A673 (cell line): ENCODE measurements around the gene RICTOR.

Experiments
- CTCF ChIP-seq: fragments of 300-800, 200-600 bp; sonication (generic); conservative IDR thresholded peaks from 2 replicates; pipeline ENCODE4 v1.5.1; 2017; ENCODE audit warnings: low read depth, mild to moderate bottlenecking, antibody characterized with exemption, low read length, moderate library complexity, mixed read lengths
- EZH2 ChIP-seq: fragments of 200-600 bp; sonication (generic); IDR thresholded peaks from 2 replicates; pipeline ENCODE4 v1.6.1; 2017; ENCODE audit warnings: borderline replicate concordance, low read depth, mild to moderate bottlenecking, mixed read lengths, antibody characterized with exemption, low read length; ENCODE audit not compliant: poor library complexity, severe bottlenecking

- TF ChIP-seq CTCF (no peak), EZH2 (no peak)
Observed at GRCh38 chr5:39021413-39021812, 52.8 kb downstream of the RICTOR start.
